GM12874 (cell line): ENCODE data around the gene UCMA.
A peak's percentile ranks its signal among the peaks of the same experiment; 100 is the strongest.

ENCODE experiments used
- TF ChIP-seq, protein P1 (sequence below): IDR thresholded peaks from 2 replicates; pipeline ENCODE4 v1.5.1; 2011; ENCODE audit warnings: low read depth, mild to moderate bottlenecking, control low read depth, low read length, moderate library complexity; ENCODE audit not compliant: insufficient read depth

The UCMA gene

DNA sequence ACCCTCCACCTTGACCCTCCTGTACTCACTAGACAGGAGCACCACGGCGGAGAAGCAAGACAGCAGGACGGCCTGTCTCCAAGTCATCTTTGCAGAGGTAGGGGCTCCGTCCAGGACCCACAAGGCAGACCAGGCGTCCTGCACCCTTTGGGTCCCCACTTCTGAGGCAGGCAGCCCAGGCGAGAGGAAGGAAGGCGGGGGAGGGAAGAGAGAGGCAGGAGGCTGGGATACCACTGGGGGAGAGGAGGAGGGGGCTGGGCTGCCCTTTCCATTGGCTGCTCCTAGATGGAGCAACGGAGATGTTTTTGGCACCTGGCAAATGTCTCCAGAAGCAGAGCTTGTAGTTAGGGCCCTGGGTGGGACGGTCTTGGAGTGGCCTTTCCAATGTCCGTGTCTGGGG is at the start of gene UCMA:
TSS of gene UCMA (minus strand) at position 203 of the 400 bp plus-strand sequence. CDS start at position 87, 116 bp downstream.
- TF ChIP-seq, protein P1, sequence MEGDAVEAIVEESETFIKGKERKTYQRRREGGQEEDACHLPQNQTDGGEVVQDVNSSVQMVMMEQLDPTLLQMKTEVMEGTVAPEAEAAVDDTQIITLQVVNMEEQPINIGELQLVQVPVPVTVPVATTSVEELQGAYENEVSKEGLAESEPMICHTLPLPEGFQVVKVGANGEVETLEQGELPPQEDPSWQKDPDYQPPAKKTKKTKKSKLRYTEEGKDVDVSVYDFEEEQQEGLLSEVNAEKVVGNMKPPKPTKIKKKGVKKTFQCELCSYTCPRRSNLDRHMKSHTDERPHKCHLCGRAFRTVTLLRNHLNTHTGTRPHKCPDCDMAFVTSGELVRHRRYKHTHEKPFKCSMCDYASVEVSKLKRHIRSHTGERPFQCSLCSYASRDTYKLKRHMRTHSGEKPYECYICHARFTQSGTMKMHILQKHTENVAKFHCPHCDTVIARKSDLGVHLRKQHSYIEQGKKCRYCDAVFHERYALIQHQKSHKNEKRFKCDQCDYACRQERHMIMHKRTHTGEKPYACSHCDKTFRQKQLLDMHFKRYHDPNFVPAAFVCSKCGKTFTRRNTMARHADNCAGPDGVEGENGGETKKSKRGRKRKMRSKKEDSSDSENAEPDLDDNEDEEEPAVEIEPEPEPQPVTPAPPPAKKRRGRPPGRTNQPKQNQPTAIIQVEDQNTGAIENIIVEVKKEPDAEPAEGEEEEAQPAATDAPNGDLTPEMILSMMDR, result no peak

DNA sequence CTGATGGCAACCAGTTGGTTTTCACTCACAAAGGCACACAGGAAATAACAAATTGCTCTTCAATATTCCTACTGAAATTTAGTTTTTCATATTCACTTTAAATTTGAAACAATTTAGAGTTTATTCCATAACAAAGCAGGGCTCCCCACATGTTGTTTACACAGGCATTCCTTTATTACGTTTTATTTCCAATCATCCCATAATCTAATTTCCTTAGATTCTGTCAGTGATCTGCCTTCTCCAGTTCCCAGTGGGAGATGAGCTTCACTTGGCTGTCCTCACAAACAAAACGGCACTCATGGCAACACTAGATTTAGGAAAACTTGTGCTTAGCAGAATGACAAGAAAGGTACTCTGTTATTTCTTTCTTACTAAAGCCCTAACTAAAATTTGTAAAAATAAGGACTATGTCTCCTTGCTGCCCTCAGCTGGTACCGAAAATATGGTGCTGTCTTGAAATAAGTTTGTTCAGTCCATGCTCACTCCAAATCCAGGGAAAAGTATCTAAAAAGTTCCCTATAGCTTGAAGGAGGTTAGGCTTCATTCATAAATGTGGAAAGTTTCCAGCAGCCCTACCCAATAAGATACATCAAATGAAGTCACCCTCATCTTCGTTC is 42.7 kb upstream of the UCMA start:
- TF ChIP-seq, protein P1, result no peak

DNA sequence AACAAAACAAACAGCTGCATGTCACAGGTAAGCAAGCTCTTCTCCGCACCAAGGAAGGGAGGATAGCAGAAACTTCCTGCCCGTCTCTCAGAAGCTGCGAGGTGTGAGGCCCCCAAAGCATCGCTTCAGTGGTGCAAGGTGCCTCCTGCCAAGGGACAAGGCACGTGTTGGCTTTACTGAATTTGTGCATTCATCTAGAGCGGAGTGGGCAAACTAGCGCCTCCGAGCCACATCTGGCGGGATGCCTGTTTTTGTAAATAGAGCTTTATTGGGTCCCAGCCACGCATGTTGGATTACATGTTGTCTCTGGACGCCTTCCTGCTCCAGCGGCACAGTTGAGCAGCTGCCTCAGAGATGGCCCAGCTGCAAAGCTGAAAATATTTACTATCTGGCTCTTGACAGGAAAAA is 38.0 kb upstream of the UCMA start:
- TF ChIP-seq, protein P1, result no peak

DNA sequence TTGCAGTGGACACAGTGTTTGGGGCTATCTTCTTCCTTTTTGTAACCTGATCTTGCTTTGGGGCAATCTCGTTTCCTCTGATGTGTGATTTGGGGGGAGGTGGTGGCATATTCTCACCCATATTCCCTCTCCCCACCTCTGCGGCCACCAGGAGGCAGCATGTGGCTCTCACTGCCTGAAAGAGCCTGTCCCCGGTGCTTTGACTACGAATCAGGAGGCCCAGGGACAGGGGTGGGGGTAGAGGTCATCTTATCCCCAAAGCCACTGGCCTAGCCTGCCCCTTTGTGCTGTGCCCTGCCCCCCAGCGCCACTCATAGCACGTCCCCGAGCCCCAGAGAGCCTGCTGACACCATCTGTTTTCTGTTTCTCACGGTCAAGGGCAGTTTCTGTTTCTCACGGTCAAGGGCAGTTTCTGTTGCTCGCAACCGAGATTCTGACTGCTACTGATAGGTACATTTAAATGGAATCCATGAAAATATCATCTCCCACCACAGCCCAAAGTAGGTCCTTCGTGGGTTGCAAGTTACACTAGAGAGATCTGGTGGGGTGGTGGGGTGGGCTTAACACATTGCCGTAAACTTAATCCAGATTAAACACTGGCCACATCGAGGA is 37.5 kb upstream of the UCMA start:
- TF ChIP-seq, protein P1, result peak; percentile 84

- TF ChIP-seq, protein P1, result no peak
These were observed 36.8 kb upstream of the UCMA start for GRCh38 chr10:13270877-13271551.

GRCh38 chr10:13268841-13269240 is 34.7 kb upstream of the UCMA start:
- TF ChIP-seq, protein P1, result no peak

DNA sequence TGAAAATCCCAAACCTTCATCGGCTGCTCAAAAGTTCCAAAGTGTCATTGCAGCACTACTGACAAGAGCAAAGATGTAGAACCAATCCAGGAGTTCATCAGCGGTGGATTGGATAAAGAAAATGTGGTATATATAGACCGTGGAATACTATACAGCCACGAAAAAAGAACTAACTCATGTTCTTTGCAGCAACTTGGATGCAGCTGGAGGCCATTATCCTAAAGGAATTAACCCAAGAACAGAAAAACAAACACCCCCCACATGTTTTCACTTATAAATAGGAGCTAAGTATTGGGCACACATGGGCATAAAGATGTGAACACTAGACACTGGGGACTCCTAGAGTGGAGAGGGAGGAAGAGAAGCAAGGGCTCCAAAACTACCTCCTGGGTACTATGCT is 34.1 kb upstream of the UCMA start:
- TF ChIP-seq, protein P1, result no peak
